Liver (tissue), 9 donors: Measurements from ENCODE around the gene TUSC2. TPM values are rescaled to one million over a fixed set of nuclear protein-coding genes. Genes with fewer than 3 reads are reported as not detected.

Experiments
- DNase-seq: peaks from one replicate; pipeline ENCODE4 v3.0.0-alpha.2; 2017; ENCODE audit warnings: low spot score
- H3K27ac ChIP-seq, 2 donors: one replicate each; pipeline ENCODE4 v1.7.0; 2013; ENCODE audit warnings: inconsistent platforms in 2 of 2, low read length in 2 of 2, control low read depth in 1 of 2, low read depth in 1 of 2, mild to moderate bottlenecking in 1 of 2
- H3K27me3 ChIP-seq, 4 donors: one replicate each; pipeline versions ENCODE4 v1.6.1 to v1.7.0; 2013; ENCODE audit warnings: low read length in 3 of 4, inconsistent platforms in 1 of 4, mild to moderate bottlenecking in 1 of 4, moderate library complexity in 1 of 4; ENCODE audit not compliant: control insufficient read depth in 4 of 4, insufficient read depth in 4 of 4
- H3K36me3 ChIP-seq, 4 donors: one replicate each; pipeline versions ENCODE4 v1.6.1 to v1.7.0; 2013; ENCODE audit warnings: low read length in 3 of 4, mild to moderate bottlenecking in 3 of 4, low read depth in 1 of 4, moderate library complexity in 1 of 4; ENCODE audit not compliant: control insufficient read depth in 4 of 4, insufficient read depth in 3 of 4
- H3K4me1 ChIP-seq, 4 donors: one replicate each; pipeline versions ENCODE4 v1.6.1 to v1.7.0; 2013; ENCODE audit warnings: low read length in 3 of 4, mild to moderate bottlenecking in 3 of 4, moderate library complexity in 1 of 4; ENCODE audit not compliant: control insufficient read depth in 4 of 4, insufficient read depth in 4 of 4
- H3K4me3 ChIP-seq, 3 donors: one replicate each; pipeline versions ENCODE4 v1.6.1 to v1.7.0; 2013; ENCODE audit warnings: low read length in 3 of 3, control low read depth in 1 of 3, low read depth in 1 of 3, mild to moderate bottlenecking in 1 of 3
- H3K9ac ChIP-seq, 2 donors: one replicate each; pipeline ENCODE4 v1.7.0; 2013; ENCODE audit warnings: low read length in 2 of 2, mild to moderate bottlenecking in 2 of 2, moderate library complexity in 2 of 2, control low read depth in 1 of 2, low read depth in 1 of 2
- H3K9me3 ChIP-seq, 4 donors: one replicate each; pipeline versions ENCODE4 v1.6.1 to v1.7.0; 2013; ENCODE audit warnings: low read length in 3 of 4; ENCODE audit not compliant: control insufficient read depth in 4 of 4
- EGR1 ChIP-seq, 2 donors: IDR thresholded peaks; 2 replicates each; pipeline ENCODE4 v1.6.1; 2016 to 2018; ENCODE audit warnings: antibody characterized with exemption in 2 of 2, low read depth in 2 of 2
- FOXA2 ChIP-seq: IDR thresholded peaks from 2 replicates; pipeline ENCODE4 v1.6.1; 2016; ENCODE audit warnings: antibody characterized with exemption
- GABPA ChIP-seq, 2 donors: IDR thresholded peaks in 1 of 2; conservative IDR thresholded peaks in 1 of 2; 2 replicates each; pipeline ENCODE4 v1.6.1; 2016; ENCODE audit warnings: antibody characterized with exemption in 2 of 2, mild to moderate bottlenecking in 1 of 2, moderate library complexity in 1 of 2
- HNF4A ChIP-seq, 2 donors: conservative IDR thresholded peaks; 2 replicates each; pipeline ENCODE4 v1.6.1; 2016; ENCODE audit warnings: antibody characterized with exemption in 2 of 2, mild to moderate bottlenecking in 2 of 2
- HNF4G ChIP-seq: IDR thresholded peaks from 2 replicates; pipeline ENCODE4 v1.6.1; 2016; ENCODE audit warnings: antibody characterized with exemption
- JUND ChIP-seq, 2 donors: IDR thresholded peaks; 2 replicates each; pipeline ENCODE4 v1.6.1; 2016; ENCODE audit warnings: antibody characterized with exemption in 2 of 2
- NR2F2 ChIP-seq: IDR thresholded peaks from 2 replicates; pipeline ENCODE4 v1.6.1; 2016; ENCODE audit warnings: antibody characterized with exemption
- RAD21 ChIP-seq, 2 donors: IDR thresholded peaks; 2 replicates each; pipeline ENCODE4 v1.6.1; 2016; ENCODE audit warnings: antibody characterized with exemption in 2 of 2, mild to moderate bottlenecking in 2 of 2
- RXRA ChIP-seq, 2 donors: IDR thresholded peaks; 2 replicates each; pipeline ENCODE4 v1.6.1; 2017 to 2018; ENCODE audit warnings: antibody characterized with exemption in 2 of 2, mild to moderate bottlenecking in 1 of 2
- TAF1 ChIP-seq: conservative IDR thresholded peaks from 2 replicates; pipeline ENCODE4 v1.6.1; 2016; ENCODE audit warnings: antibody characterized with exemption, mild to moderate bottlenecking
- WGBS: extraction: QIAGEN DNeasy Blood & Tissue Kit; methylation state at CpG from one replicate; pipeline ENCODE4 v1.1.7; 2013; 5-methylcytosine and 5-hydroxymethylcytosine counted together
- polyA plus RNA-seq, 2 donors: library from polyadenylated mRNA; stranded (reverse) in 1 of 2; unstranded in 1 of 2; fragments of 200-250 nt in 1 of 2; fragments of >200 nt in 1 of 2; fragmentation: Nextera tagmentation in 1 of 2; extraction: Ambion mirVana in 1 of 2; gene quantifications; one replicate each; pipeline versions ENCODE4 v1.2.1 to v1.2.3, GENCODE V29; 2013 to 2015
- total RNA-seq, 2 donors: library from RNA; depleted of rRNA; stranded (reverse); fragments of >200 nt; gene quantifications; one replicate each; pipeline ENCODE4 v1.2.3, GENCODE V29; 2014
- TF ChIP-seq, protein P1 (sequence below): IDR thresholded peaks from 2 replicates; pipeline ENCODE4 v1.6.1; 2016; ENCODE audit warnings: antibody characterized with exemption
- TF ChIP-seq, protein P2 (sequence below): IDR thresholded peaks from 2 replicates; pipeline ENCODE4 v1.6.1; 2016; ENCODE audit warnings: antibody characterized with exemption
- TF ChIP-seq, protein P3 (sequence below): IDR thresholded peaks from 2 replicates; pipeline ENCODE4 v1.6.1; 2016; ENCODE audit warnings: antibody characterized with exemption, mild to moderate bottlenecking
- TF ChIP-seq, protein P4 (sequence below): IDR thresholded peaks from 2 replicates; pipeline ENCODE4 v1.6.1; 2016; ENCODE audit warnings: antibody characterized with exemption
- TF ChIP-seq, protein P5 (sequence below): fragments of 150-350 bp; IDR thresholded peaks from 2 replicates; pipeline ENCODE4 v1.5.1; 2017; ENCODE audit warnings: improper control_type of control experiment, low read depth, low read length; ENCODE audit not compliant: missing input control
- donor health status: healthy.
- donor health status: healthy.
- donor health status: healthy.
- donor health status: healthy.
- donor health status: healthy.

Gene TUSC2
- total and polyA plus RNA-seq, 4 donors: 12.7 to 37.7 (median 21.7) TPM

DNA sequence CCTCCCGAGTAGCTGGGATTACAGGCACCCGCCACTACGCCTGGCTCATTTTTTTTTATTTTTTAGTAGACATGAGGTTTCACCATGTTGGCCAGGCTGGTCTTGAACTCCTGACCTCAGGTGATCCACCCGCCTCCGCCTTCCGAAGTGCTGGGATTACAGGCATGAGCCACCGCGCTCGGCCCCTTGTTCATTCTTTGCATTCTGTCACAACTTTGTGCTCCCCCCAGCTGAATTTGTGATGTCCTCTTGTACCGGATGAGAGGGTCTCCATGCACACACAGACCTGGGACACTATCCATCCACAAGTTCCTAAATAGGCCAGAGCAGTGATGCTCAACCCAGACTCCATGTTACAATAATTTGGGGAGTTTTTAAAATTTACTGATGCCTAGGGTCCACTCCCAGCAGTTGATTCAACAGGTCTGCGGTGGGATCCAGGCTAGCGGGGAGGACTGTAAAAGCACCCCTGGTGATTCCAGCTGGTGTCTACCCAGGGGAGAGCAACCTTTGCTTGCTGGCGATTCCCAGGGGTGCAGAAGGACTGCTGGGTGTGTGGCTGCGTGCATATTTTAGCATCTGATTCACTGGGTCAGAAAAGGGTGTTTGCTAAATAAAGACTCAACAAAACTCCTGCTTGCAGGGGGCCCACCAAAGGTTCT is 11.6 kb upstream of the TUSC2 start:
- H3K9ac ChIP-seq: peak overlapping the region in 1 of 2 donors; percentile 62
- WGBS: 78% methylated on average over 14 of the region's 14 CpGs
- H3K9me3 ChIP-seq: no peaks in the 10 kb centered on the region
- no peaks in the 10 kb centered on the region for H3K27me3 ChIP-seq
- peak overlapping the region; percentile 34 to 99 for H3K27ac ChIP-seq
- peaks cover 6 to 34% (median 16%) of the 10 kb centered on the region in 4 donors for H3K4me1 ChIP-seq
- H3K36me3 ChIP-seq: no peaks in the 10 kb centered on the region
- H3K4me3 ChIP-seq: peak overlapping the region in 1 of 3 donors; percentile 42
- TF ChIP-seq GABPA (IDR thresholded peaks at IDR 0.05 in 1 of 2, conservative IDR thresholded peaks at IDR 0.05 in 1 of 2) (no peak), TAF1 (no peak), HNF4A (conservative IDR thresholded peaks at IDR 0.05) (no peak), JUND (IDR thresholded peaks at IDR 0.05) (no peak), FOXA2 (no peak)
- TF ChIP-seq, protein P1, sequence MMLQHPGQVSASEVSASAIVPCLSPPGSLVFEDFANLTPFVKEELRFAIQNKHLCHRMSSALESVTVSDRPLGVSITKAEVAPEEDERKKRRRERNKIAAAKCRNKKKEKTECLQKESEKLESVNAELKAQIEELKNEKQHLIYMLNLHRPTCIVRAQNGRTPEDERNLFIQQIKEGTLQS: no peak
- TF ChIP-seq, protein P2, sequence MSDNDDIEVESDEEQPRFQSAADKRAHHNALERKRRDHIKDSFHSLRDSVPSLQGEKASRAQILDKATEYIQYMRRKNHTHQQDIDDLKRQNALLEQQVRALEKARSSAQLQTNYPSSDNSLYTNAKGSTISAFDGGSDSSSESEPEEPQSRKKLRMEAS: no peak
- DNase-seq: no peak

DNA sequence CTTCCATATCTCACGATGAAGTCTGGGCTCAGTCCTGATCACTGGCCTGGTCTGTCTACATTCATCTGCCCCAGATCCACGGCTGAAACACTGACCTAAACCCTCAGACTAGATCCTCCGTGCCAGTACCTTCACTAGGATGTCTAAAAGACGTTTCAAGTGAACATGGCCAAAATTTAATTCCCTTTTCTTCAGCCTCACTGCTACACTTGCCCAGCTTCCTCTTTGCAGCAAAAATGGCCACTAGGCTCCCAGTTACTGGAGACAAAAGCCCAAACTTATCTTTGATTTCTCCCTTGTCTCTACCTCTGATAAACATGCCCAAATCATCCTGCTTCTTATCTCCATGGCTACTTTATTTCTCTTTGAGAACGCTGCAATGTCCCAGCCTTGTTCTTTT is 10.9 kb upstream of the TUSC2 start:
- WGBS: 74% methylated on average over 5 of the region's 5 CpGs
- Histone ChIP-seq H3K36me3 (no peaks in the 10 kb centered on the region), H3K9me3 (no peaks in the 10 kb centered on the region), H3K4me3 (peak overlapping the region in 1 of 3 donors; percentile 12), H3K4me1 (peaks cover 6 to 40% (median 20%) of the 10 kb centered on the region in 4 donors), H3K27me3 (no peaks in the 10 kb centered on the region), H3K9ac (peak overlapping the region in 1 of 2 donors; percentile 52), H3K27ac (peak overlapping the region; percentile 92 to 99)
- TF ChIP-seq EGR1 (IDR thresholded peaks at IDR 0.05; ENCODE audit: low read depth in 2 of 2) (no peak), JUND (IDR thresholded peaks at IDR 0.05) (no peak), HNF4G (no peak), NR2F2 (no peak), RAD21 (IDR thresholded peaks at IDR 0.05) (no peak), GABPA (IDR thresholded peaks at IDR 0.05 in 1 of 2, conservative IDR thresholded peaks at IDR 0.05 in 1 of 2) (no peak), RXRA (IDR thresholded peaks at IDR 0.05) (no peak), HNF4A (conservative IDR thresholded peaks at IDR 0.05) (no peak)
- TF ChIP-seq, protein P3, sequence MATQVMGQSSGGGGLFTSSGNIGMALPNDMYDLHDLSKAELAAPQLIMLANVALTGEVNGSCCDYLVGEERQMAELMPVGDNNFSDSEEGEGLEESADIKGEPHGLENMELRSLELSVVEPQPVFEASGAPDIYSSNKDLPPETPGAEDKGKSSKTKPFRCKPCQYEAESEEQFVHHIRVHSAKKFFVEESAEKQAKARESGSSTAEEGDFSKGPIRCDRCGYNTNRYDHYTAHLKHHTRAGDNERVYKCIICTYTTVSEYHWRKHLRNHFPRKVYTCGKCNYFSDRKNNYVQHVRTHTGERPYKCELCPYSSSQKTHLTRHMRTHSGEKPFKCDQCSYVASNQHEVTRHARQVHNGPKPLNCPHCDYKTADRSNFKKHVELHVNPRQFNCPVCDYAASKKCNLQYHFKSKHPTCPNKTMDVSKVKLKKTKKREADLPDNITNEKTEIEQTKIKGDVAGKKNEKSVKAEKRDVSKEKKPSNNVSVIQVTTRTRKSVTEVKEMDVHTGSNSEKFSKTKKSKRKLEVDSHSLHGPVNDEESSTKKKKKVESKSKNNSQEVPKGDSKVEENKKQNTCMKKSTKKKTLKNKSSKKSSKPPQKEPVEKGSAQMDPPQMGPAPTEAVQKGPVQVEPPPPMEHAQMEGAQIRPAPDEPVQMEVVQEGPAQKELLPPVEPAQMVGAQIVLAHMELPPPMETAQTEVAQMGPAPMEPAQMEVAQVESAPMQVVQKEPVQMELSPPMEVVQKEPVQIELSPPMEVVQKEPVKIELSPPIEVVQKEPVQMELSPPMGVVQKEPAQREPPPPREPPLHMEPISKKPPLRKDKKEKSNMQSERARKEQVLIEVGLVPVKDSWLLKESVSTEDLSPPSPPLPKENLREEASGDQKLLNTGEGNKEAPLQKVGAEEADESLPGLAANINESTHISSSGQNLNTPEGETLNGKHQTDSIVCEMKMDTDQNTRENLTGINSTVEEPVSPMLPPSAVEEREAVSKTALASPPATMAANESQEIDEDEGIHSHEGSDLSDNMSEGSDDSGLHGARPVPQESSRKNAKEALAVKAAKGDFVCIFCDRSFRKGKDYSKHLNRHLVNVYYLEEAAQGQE: no peak
- TF ChIP-seq, protein P1: no peak
- TF ChIP-seq, protein P2: no peak
- TF ChIP-seq, protein P4, sequence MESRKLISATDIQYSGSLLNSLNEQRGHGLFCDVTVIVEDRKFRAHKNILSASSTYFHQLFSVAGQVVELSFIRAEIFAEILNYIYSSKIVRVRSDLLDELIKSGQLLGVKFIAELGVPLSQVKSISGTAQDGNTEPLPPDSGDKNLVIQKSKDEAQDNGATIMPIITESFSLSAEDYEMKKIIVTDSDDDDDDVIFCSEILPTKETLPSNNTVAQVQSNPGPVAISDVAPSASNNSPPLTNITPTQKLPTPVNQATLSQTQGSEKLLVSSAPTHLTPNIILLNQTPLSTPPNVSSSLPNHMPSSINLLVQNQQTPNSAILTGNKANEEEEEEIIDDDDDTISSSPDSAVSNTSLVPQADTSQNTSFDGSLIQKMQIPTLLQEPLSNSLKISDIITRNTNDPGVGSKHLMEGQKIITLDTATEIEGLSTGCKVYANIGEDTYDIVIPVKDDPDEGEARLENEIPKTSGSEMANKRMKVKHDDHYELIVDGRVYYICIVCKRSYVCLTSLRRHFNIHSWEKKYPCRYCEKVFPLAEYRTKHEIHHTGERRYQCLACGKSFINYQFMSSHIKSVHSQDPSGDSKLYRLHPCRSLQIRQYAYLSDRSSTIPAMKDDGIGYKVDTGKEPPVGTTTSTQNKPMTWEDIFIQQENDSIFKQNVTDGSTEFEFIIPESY: no peak
- TF ChIP-seq, protein P5, sequence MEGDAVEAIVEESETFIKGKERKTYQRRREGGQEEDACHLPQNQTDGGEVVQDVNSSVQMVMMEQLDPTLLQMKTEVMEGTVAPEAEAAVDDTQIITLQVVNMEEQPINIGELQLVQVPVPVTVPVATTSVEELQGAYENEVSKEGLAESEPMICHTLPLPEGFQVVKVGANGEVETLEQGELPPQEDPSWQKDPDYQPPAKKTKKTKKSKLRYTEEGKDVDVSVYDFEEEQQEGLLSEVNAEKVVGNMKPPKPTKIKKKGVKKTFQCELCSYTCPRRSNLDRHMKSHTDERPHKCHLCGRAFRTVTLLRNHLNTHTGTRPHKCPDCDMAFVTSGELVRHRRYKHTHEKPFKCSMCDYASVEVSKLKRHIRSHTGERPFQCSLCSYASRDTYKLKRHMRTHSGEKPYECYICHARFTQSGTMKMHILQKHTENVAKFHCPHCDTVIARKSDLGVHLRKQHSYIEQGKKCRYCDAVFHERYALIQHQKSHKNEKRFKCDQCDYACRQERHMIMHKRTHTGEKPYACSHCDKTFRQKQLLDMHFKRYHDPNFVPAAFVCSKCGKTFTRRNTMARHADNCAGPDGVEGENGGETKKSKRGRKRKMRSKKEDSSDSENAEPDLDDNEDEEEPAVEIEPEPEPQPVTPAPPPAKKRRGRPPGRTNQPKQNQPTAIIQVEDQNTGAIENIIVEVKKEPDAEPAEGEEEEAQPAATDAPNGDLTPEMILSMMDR: no peak
- no peak for DNase-seq
